ENCODE data around the gene CYGB. TPM values are rescaled to one million over a fixed set of nuclear protein-coding genes. Genes with fewer than 3 reads are reported as not detected.
"Not testable (repeated sequence)": the region's sequence is repeated elsewhere in the genome, so short reads cannot be mapped to it uniquely, and the experiment has no call there.

CYGB gene
- total and polyA plus RNA-seq, 10 of the 15 experiments (the other 5 are each of a cell fraction or from before 2014, with no cell fraction given), result 0.34 TPM; not detected in 9

DNA sequence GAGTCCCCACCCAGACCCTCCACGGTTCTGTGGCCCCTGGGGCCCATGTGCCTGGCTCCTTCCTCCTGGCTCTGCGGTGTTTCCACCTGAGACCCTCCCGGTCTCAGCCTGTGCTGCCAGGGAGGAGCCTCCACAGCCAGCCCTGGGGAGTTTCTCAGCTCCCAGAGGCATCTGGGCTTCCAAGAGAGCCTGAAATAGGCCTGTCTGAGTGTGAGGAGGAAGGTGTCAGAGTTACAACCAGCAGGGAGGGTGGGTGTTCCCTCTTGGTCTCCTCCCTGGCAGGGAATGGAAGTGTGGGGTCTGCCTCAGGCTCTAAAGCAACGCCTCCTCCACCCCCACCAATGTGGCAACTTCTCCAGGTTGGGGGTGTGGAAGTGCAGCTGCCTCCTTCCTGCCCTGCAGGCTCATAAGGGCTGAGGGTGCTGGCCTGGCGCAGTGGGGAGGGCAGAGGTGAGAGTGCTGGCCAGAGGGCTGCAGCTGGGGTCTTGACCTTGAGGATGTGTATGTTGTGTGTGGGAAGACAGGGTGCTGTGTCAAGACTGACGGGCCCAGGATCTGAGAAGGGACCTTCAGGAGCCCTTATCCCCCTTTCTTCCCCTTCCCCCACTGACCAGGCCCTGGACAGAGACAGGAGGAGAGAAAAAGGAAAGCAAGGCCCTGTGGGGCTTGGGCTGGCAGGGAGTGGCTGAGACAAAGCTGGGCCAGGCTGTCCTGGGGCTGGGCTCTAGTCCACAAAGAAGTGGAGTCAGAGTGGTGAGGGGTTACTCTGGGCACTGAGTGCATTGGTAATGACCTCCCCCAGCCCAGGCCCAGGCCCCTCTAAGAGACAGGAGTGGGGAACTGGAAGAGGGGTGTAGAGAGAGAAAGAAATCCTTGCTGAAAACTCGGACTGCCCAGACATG lies 2.4 kb downstream of the CYGB start:
- peaks cover 5 to 6% of the 10 kb centered on the region in 2 experiments for H3K27me3 ChIP-seq (replicated peaks in 1 of 2; ENCODE audit: control insufficient read depth in 2 of 2, insufficient read depth in 2 of 2, low read length in 1 of 2)
- H2AFZ ChIP-seq (ENCODE audit: control insufficient read depth, low read depth, low read length), result no peak overlapping the region
- no peak for ATAC-seq
- intact Hi-C loops (cut with micrococcal nuclease; ENCODE audit: unreplicated experiment) (no loop called here), in situ Hi-C loops (cut with MboI) (no loop called here)
- RAD21 ChIA-PET (ENCODE audit: unreplicated experiment), result no interaction called here
- no TSS peak for BruUV-seq (replicated peaks)
- TF ChIP-seq RUNX3 (IDR thresholded peaks at IDR 0.05; ENCODE audit: low read length), result no peak
- no peak for TF ChIP-seq IRF4 (IDR thresholded peaks at IDR 0.05; ENCODE audit: low read depth, low read length)
- TF ChIP-seq, protein P1, sequence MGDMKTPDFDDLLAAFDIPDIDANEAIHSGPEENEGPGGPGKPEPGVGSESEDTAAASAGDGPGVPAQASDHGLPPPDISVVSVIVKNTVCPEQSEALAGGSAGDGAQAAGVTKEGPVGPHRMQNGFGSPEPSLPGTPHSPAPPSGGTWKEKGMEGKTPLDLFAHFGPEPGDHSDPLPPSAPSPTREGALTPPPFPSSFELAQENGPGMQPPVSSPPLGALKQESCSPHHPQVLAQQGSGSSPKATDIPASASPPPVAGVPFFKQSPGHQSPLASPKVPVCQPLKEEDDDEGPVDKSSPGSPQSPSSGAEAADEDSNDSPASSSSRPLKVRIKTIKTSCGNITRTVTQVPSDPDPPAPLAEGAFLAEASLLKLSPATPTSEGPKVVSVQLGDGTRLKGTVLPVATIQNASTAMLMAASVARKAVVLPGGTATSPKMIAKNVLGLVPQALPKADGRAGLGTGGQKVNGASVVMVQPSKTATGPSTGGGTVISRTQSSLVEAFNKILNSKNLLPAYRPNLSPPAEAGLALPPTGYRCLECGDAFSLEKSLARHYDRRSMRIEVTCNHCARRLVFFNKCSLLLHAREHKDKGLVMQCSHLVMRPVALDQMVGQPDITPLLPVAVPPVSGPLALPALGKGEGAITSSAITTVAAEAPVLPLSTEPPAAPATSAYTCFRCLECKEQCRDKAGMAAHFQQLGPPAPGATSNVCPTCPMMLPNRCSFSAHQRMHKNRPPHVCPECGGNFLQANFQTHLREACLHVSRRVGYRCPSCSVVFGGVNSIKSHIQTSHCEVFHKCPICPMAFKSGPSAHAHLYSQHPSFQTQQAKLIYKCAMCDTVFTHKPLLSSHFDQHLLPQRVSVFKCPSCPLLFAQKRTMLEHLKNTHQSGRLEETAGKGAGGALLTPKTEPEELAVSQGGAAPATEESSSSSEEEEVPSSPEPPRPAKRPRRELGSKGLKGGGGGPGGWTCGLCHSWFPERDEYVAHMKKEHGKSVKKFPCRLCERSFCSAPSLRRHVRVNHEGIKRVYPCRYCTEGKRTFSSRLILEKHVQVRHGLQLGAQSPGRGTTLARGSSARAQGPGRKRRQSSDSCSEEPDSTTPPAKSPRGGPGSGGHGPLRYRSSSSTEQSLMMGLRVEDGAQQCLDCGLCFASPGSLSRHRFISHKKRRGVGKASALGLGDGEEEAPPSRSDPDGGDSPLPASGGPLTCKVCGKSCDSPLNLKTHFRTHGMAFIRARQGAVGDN (IDR thresholded peaks at IDR 0.05), result no peak
- CTCF ChIA-PET, result interaction anchor here (1.0 kb wide), 1 partner anchor 12 kb away, joined by 4 read pairs; no protein-coding TSS in a partner anchor
- H3K79me2 ChIP-seq (ENCODE audit: control insufficient read depth, insufficient read depth, low read length), result no peaks in the 10 kb centered on the region
- POLR2A ChIA-PET, result no interaction called here
- H3K9me3 ChIP-seq (replicated peaks; ENCODE audit: control insufficient read depth, insufficient read depth, low read length), result no peaks in the 10 kb centered on the region
- SMC1A ChIA-PET (ENCODE audit: uncharacterized antibody, unreplicated experiment), result interaction anchor here (1.0 kb wide), 1 partner anchor 12 kb away, joined by 3 read pairs; no protein-coding TSS in a partner anchor
- H3K4me3 ChIP-seq, result no peak overlapping the region
- no peak overlapping the region for H3K9ac ChIP-seq (ENCODE audit: control insufficient read depth, insufficient read depth, low read length)
- H3K4me1 ChIP-seq (ENCODE audit: control insufficient read depth, insufficient read depth, low read length), result no peaks in the 10 kb centered on the region
- FAIRE-seq, result no peak
- 34% methylated on average over 7 of the region's 7 CpGs for WGBS (ENCODE audit: insufficient coverage, insufficient replicate concordance, low lambda C conversion rate, missing lambda C conversion rate)
- H3K4me2 ChIP-seq (ENCODE audit: control insufficient read depth, insufficient read depth), result no peak overlapping the region
- no peaks in the 10 kb centered on the region for H3K36me3 ChIP-seq (ENCODE audit: control insufficient read depth in 2 of 2, insufficient read depth in 2 of 2, low read length in 1 of 2)
- no peak for DNase-seq (ENCODE audit: low read depth, low spot score)
- H4K20me1 ChIP-seq (ENCODE audit: control insufficient read depth, insufficient read depth), result no peaks in the 10 kb centered on the region
- H3K27ac ChIP-seq (ENCODE audit: control insufficient read depth, insufficient read depth), result no peak overlapping the region

DNA sequence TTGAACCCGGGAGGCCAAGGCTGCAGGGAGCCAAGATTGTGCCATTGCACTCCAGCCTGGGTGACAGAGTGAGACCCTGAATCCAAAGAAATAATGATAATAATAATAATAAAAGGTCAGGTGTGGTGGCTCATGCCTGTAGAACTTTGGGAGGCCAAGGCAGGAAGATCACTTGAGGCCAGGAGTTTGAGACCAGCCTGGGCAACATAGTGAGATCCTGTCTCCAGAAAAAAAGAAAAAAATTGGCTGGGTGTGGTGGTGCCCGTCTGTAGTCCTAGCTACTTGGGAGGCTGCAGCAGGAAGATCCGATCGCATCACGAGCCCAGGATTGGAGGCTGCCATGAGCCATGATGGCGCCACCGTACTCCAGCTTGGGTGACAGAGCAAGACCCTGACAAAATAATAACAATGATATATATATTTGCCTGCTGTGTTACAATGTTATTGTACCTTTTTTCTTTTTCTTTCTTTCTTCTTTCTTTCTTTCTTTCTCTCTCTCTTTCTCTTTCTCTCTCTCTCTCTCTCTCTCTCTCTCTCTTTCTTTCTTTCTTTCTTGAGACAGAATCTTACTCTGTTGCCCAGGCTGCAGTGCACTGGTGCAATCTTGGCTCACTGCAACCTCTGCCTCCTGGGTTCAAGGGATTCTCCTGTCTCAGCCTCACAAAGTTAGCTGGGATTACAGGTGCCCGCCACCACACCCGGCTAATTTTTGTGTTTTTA lies 3.7 kb downstream of the CYGB start:
- BruUV-seq (replicated peaks); intact Hi-C loops (cut with micrococcal nuclease; ENCODE audit: unreplicated experiment): not testable (repeated sequence)

More for the DNA sequence above, 3.7 kb downstream of the CYGB start:
- H2AFZ ChIP-seq (ENCODE audit: control insufficient read depth, low read depth, low read length); H3K9me3 ChIP-seq (replicated peaks; ENCODE audit: control insufficient read depth, insufficient read depth, low read length); H3K9ac ChIP-seq (ENCODE audit: control insufficient read depth, insufficient read depth, low read length); DNase-seq (ENCODE audit: low read depth, low spot score); H3K36me3 ChIP-seq (ENCODE audit: control insufficient read depth in 2 of 2, insufficient read depth in 2 of 2, low read length in 1 of 2); CTCF ChIA-PET; H3K4me1 ChIP-seq (ENCODE audit: control insufficient read depth, insufficient read depth, low read length); SMC1A ChIA-PET (ENCODE audit: uncharacterized antibody, unreplicated experiment); H4K20me1 ChIP-seq (ENCODE audit: control insufficient read depth, insufficient read depth); ATAC-seq; H3K27me3 ChIP-seq (replicated peaks in 1 of 2; ENCODE audit: control insufficient read depth in 2 of 2, insufficient read depth in 2 of 2, low read length in 1 of 2); H3K27ac ChIP-seq (ENCODE audit: control insufficient read depth, insufficient read depth); POLR2A ChIA-PET; FAIRE-seq; H3K79me2 ChIP-seq (ENCODE audit: control insufficient read depth, insufficient read depth, low read length); H3K4me3 ChIP-seq; H3K4me2 ChIP-seq (ENCODE audit: control insufficient read depth, insufficient read depth); in situ Hi-C loops (cut with MboI): not testable (repeated sequence)
- 67% methylated on average over 9 of the region's 9 CpGs for WGBS (ENCODE audit: insufficient coverage, insufficient replicate concordance, low lambda C conversion rate, missing lambda C conversion rate)
- RAD21 ChIA-PET (ENCODE audit: unreplicated experiment), result interaction anchor here (0.8 to 0.9 kb wide), 2 partner anchors 11 to 148 kb away, joined by 3 read pairs; no protein-coding TSS in a partner anchor
